Endometrium (tissue), 2 donors: Measurements from ENCODE around the gene TRIO.
"Not testable (repeated sequence)": the region's sequence is repeated elsewhere in the genome, so short reads cannot be mapped to it uniquely, and the experiment has no call there.

Source experiments
- FAIRE-seq: peaks from 2 replicates; lab custom pipeline; 2012; peaks lifted over from hg19 to GRCh38; lab: Jason Lieb, UNC
- donor health status: control.
- donor health status: control.

Gene TRIO

GRCh38 chr5:14186059-14186830, 43.1 kb downstream of the TRIO start:
- no peak for FAIRE-seq

- no peak for FAIRE-seq
Measured at GRCh38 chr5:14187157-14187556, 44.0 kb downstream of the TRIO start.

GRCh38 chr5:14187660-14188059, 44.5 kb downstream of the TRIO start:
- FAIRE-seq: no peak

GRCh38 chr5:14188778-14189177, 45.6 kb downstream of the TRIO start:
- FAIRE-seq: no peak

GRCh38 chr5:14189680-14190079, 46.5 kb downstream of the TRIO start:
- no peak for FAIRE-seq

GRCh38 chr5:14190194-14191164, 47.3 kb downstream of the TRIO start:
- no peak for FAIRE-seq

- FAIRE-seq: no peak
Measured at GRCh38 chr5:14191325-14191724, 48.2 kb downstream of the TRIO start.

- no peak for FAIRE-seq
Measured at GRCh38 chr5:14193496-14193895, 50.4 kb downstream of the TRIO start.

- FAIRE-seq: no peak
Measured at GRCh38 chr5:14195588-14195987, 52.4 kb downstream of the TRIO start.

- FAIRE-seq: no peak
Measured at GRCh38 chr5:14197056-14197455, 53.9 kb downstream of the TRIO start.

GRCh38 chr5:14199902-14200301, 56.8 kb downstream of the TRIO start:
- no peak for FAIRE-seq

- no peak for FAIRE-seq
Measured at GRCh38 chr5:14200312-14200990, 57.3 kb downstream of the TRIO start.

- no peak for FAIRE-seq
Measured at GRCh38 chr5:14201325-14202045, 58.3 kb downstream of the TRIO start.

GRCh38 chr5:14202462-14202861, 59.3 kb downstream of the TRIO start:
- no peak for FAIRE-seq

- FAIRE-seq: no peak
Measured at GRCh38 chr5:14204011-14204670, 61.0 kb downstream of the TRIO start.

- no peak for FAIRE-seq
Measured at GRCh38 chr5:14204785-14205321, 61.7 kb downstream of the TRIO start.

- FAIRE-seq: no peak
Measured at GRCh38 chr5:14206028-14206725, 63.0 kb downstream of the TRIO start.

GRCh38 chr5:14207428-14207827, 64.3 kb downstream of the TRIO start:
- FAIRE-seq: not testable (repeated sequence)

- FAIRE-seq: no peak
Measured at GRCh38 chr5:14208071-14209021, 65.2 kb downstream of the TRIO start.
